ENCODE data around the gene SLC23A3. TPM values are rescaled to one million over a fixed set of nuclear protein-coding genes. Genes with fewer than 3 reads are reported as not detected.

SLC23A3 gene
- polyA plus RNA-seq, 3 donors, result 1.1 TPM; not detected in 2

DNA sequence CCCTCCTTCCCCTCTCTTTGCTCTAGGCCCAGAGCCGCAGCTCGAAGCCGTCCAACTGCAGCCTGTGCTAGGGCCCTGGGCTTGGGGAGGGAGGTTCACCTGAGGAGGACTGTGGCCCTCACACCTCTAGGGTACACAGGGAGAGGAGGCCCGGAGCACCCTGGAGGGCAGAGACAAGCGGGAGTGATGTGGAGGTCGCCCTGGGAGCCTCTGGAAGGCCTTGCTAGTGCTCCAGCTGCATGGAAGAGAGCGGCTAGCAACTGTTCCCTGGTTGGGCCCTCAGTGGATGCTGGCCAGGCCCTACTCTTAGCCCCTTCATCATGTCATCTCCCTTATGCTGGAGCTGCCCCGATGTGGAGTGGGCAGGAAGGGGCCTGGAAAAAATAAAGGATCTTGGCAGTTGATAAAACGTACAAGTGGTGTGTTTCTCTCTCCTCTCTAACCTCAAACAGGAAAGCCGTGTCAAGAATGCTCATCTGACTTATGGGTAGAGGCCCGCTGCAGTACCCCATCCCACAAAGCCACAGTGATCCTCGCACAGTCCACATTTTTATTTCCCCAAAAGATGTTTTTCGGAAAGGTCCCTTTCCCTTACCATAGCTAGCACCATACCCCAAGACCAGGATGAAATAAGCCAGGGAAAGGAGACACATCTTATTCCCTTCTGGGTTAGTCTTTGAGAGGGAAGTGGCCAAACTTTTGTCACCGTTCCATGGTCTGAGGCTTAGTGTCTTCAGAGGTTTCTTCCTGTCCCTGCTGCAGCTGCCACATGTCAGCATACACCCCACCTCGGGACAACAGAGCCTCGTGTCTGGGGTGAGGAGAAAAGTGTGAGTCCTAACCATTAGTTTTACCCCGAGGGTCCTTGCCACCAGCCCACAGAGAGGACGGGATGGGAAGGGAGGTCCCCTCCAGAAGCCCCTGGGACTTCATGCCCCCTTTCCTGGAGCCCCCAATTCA, 39.7 kb upstream of the SLC23A3 start:
- Histone ChIP-seq H3K4me3 (replicated peaks in 1 of 3; ENCODE audit: low read depth in 2 of 3, low read length in 3 of 3) (no peak overlapping the region), H4K20me1 (ENCODE audit: insufficient read depth, low read length) (peaks cover 10% of the 10 kb centered on the region), H2AFZ (ENCODE audit: insufficient read depth, low read depth, low read length, poor library complexity, severe bottlenecking) (no peak overlapping the region), H3K4me2 (replicated peaks; ENCODE audit: extremely low read depth, low read length, poor library complexity, severe bottlenecking) (no peak overlapping the region), H3K4me1 (ENCODE audit: control insufficient read depth in 1 of 2, insufficient read depth in 2 of 2, low read length in 2 of 2) (peaks cover 19 to 21% of the 10 kb centered on the region in 2 donors), H3K9ac (ENCODE audit: insufficient read depth, low read length, poor library complexity, severe bottlenecking) (no peak overlapping the region), H3K36me3 (replicated peaks in 1 of 2; ENCODE audit: control insufficient read depth in 1 of 2, insufficient read depth in 2 of 2, low read length in 2 of 2) (peaks cover 16 to 31% of the 10 kb centered on the region in 2 donors), H3K79me2 (ENCODE audit: insufficient read depth, low read length) (no peaks in the 10 kb centered on the region), H3K27me3 (ENCODE audit: control insufficient read depth in 2 of 2, insufficient read depth in 2 of 2, low read length in 2 of 2) (no peaks in the 10 kb centered on the region), H3K27ac (ENCODE audit: low read depth in 1 of 2, low read length in 2 of 2) (no peak overlapping the region), H3K9me3 (replicated peaks in 1 of 2; ENCODE audit: control insufficient read depth in 1 of 2, insufficient read depth in 1 of 2, low read length in 2 of 2) (peaks cover 0 to under 1% of the 10 kb centered on the region in 2 donors)
- 25% methylated on average over 9 of the region's 18 CpGs for WGBS (ENCODE audit: insufficient coverage)
- no peak for DNase-seq
- no peak for TF ChIP-seq CTCF (IDR thresholded peaks at IDR 0.05)
- Mint-ChIP-seq H3K27me3 (ENCODE audit: low read depth in 3 of 3) (peaks cover 0 to 5% (median 4%) of the 10 kb centered on the region in 3 donors), H3K36me3 (peaks cover 39 to 48% of the 10 kb centered on the region in 2 donors), H3K9me3 (peaks cover under 1 to 4% (median 2%) of the 10 kb centered on the region in 7 donors), H3K4me1 (peaks cover 39% of the 10 kb centered on the region), H3K27ac (peak overlapping the region in 1 of 7 donors; percentile 2), H3K4me3 (no peak overlapping the region)
- intact Hi-C loops (cut with micrococcal nuclease), result loop anchor here (2.0 to 5.0 kb wide), 3 partner anchors 39 to 49 kb away; partner anchors contain the start of genes NHEJ1 (in 2 of the 2) and SLC23A3 (in 1 of the 2)

- no peak for TF ChIP-seq CTCF (IDR thresholded peaks at IDR 0.05)
- Histone ChIP-seq H3K36me3 (replicated peaks in 1 of 2; ENCODE audit: control insufficient read depth in 1 of 2, insufficient read depth in 2 of 2, low read length in 2 of 2) (peaks cover 16 to 31% of the 10 kb centered on the region in 2 donors), H3K4me3 (replicated peaks in 1 of 3; ENCODE audit: low read depth in 2 of 3, low read length in 3 of 3) (no peak overlapping the region), H3K9ac (ENCODE audit: insufficient read depth, low read length, poor library complexity, severe bottlenecking) (no peak overlapping the region), H3K4me1 (ENCODE audit: control insufficient read depth in 1 of 2, insufficient read depth in 2 of 2, low read length in 2 of 2) (peaks cover 19 to 21% of the 10 kb centered on the region in 2 donors), H3K79me2 (ENCODE audit: insufficient read depth, low read length) (no peaks in the 10 kb centered on the region), H3K9me3 (replicated peaks in 1 of 2; ENCODE audit: control insufficient read depth in 1 of 2, insufficient read depth in 1 of 2, low read length in 2 of 2) (peaks cover 0 to 4% of the 10 kb centered on the region in 2 donors), H2AFZ (ENCODE audit: insufficient read depth, low read depth, low read length, poor library complexity, severe bottlenecking) (no peak overlapping the region), H3K27me3 (ENCODE audit: control insufficient read depth in 2 of 2, insufficient read depth in 2 of 2, low read length in 2 of 2) (no peaks in the 10 kb centered on the region), H4K20me1 (ENCODE audit: insufficient read depth, low read length) (peaks cover 10% of the 10 kb centered on the region), H3K27ac (ENCODE audit: low read depth in 1 of 2, low read length in 2 of 2) (no peak overlapping the region), H3K4me2 (replicated peaks; ENCODE audit: extremely low read depth, low read length, poor library complexity, severe bottlenecking) (peak overlapping the region; percentile 91)
- no peak for DNase-seq
- H3K27me3 Mint-ChIP-seq (ENCODE audit: low read depth in 3 of 3), result peaks cover 0 to 2% (median 0%) of the 10 kb centered on the region in 3 donors
- intact Hi-C loops (cut with micrococcal nuclease), result loop anchor here in 1 of 2 donors (2.0 kb wide), 1 partner anchor 29 kb away; the partner anchor contains the start of gene RETREG2
- 64% methylated on average over 10 of the region's 17 CpGs for WGBS (ENCODE audit: insufficient coverage)
- H3K9me3 Mint-ChIP-seq, result peaks cover 2 to 8% (median 4%) of the 10 kb centered on the region in 7 donors
- H3K36me3 Mint-ChIP-seq, result peaks cover 30 to 40% of the 10 kb centered on the region in 2 donors
- peaks cover 39% of the 10 kb centered on the region for H3K4me1 Mint-ChIP-seq
- peak overlapping the region; percentile 30 to 86 for H3K4me3 Mint-ChIP-seq
- H3K27ac Mint-ChIP-seq, result peak overlapping the region in 3 of 7 donors; percentile 22 to 87 (median 86)
Measured at GRCh38 chr2:219207884-219208740, 38.3 kb upstream of the SLC23A3 start.
